HUES6 (cell line): ENCODE data around the gene MRGPRD.
A peak's percentile ranks its signal among the peaks of the same experiment; 100 is the strongest.

ENCODE experiments used
- H3K27ac ChIP-seq: 2 replicates; pipeline ENCODE4 v1.7.0; 2013; ENCODE audit warnings: low read depth, mild to moderate bottlenecking, low read length, inconsistent platforms
- H3K27me3 ChIP-seq: 2 replicates; pipeline ENCODE4 v1.6.1; 2013; ENCODE audit warnings: low read length; ENCODE audit not compliant: control insufficient read depth, insufficient read depth
- H3K36me3 ChIP-seq: 2 replicates; pipeline ENCODE4 v1.6.1; 2013; ENCODE audit warnings: low read length; ENCODE audit not compliant: control insufficient read depth, insufficient read depth
- H3K4me1 ChIP-seq: 2 replicates; pipeline ENCODE4 v1.6.1; 2013; ENCODE audit warnings: low read length; ENCODE audit not compliant: control insufficient read depth, insufficient read depth
- H3K4me3 ChIP-seq: 2 replicates; pipeline ENCODE4 v1.5.1; 2013; ENCODE audit warnings: low read depth, low read length
- H3K9ac ChIP-seq: one replicate; pipeline ENCODE4 v1.6.1; 2013; ENCODE audit warnings: mild to moderate bottlenecking, low read length
- H3K9me3 ChIP-seq: 2 replicates; pipeline ENCODE4 v1.6.1; 2013; ENCODE audit warnings: low read depth, low read length; ENCODE audit not compliant: control insufficient read depth, insufficient read depth

Gene MRGPRD, protein sequence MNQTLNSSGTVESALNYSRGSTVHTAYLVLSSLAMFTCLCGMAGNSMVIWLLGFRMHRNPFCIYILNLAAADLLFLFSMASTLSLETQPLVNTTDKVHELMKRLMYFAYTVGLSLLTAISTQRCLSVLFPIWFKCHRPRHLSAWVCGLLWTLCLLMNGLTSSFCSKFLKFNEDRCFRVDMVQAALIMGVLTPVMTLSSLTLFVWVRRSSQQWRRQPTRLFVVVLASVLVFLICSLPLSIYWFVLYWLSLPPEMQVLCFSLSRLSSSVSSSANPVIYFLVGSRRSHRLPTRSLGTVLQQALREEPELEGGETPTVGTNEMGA

DNA sequence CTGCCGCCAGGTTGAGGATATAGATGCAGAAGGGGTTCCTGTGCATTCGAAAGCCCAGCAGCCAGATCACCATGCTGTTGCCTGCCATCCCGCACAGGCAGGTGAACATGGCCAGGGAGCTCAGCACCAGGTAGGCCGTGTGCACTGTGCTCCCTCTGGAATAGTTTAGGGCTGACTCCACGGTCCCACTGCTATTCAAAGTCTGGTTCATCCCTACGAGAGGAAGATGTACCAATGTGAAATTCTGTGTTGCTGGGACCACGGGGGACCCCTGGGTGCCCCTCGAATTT, at the start of gene MRGPRD:
Gene MRGPRD, minus strand, starts transcription at position 211 of the 290 bp plus-strand sequence. Its CDS starts 0 bp downstream, at position 211.
- Histone ChIP-seq H3K36me3 (no peaks in the 10 kb centered on the region), H3K9ac (no peak within 1 kb of the TSS), H3K9me3 (peaks cover 4% of the 10 kb centered on the region; the same call in 1 of the 2 replicates), H3K4me3 (no peak within 1 kb of the TSS), H3K4me1 (peaks cover 9% of the 10 kb centered on the region), H3K27me3 (no peaks in the 10 kb centered on the region), H3K27ac (no peak within 1 kb of the TSS)

DNA sequence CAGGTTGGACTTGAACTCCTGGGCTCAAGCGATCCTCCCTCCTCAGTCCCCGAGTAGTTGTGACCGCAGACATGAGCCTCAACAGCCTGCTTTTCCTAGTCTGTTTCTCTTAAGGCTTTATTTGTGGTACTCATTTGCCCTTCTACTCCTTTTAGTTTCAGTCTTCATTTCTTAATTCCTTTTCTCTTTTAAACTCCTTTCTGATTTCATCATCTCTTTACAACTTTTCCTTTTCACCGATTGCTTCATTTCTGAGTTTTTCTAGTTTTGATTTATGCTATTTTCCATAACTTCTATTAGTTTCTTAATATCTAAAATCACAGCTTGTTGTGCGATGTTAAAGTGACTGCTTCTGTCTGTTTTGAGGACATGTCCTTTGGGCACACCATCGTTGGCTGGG, 49.5 kb upstream of the MRGPRD start:
- H3K4me3 ChIP-seq = no peak overlapping the region
- no peak overlapping the region for H3K9ac ChIP-seq
- no peaks in the 10 kb centered on the region for H3K36me3 ChIP-seq
- no peaks in the 10 kb centered on the region for H3K9me3 ChIP-seq
- no peaks in the 10 kb centered on the region for H3K27me3 ChIP-seq
- H3K4me1 ChIP-seq = peaks cover 23% of the 10 kb centered on the region
- no peak overlapping the region for H3K27ac ChIP-seq

DNA sequence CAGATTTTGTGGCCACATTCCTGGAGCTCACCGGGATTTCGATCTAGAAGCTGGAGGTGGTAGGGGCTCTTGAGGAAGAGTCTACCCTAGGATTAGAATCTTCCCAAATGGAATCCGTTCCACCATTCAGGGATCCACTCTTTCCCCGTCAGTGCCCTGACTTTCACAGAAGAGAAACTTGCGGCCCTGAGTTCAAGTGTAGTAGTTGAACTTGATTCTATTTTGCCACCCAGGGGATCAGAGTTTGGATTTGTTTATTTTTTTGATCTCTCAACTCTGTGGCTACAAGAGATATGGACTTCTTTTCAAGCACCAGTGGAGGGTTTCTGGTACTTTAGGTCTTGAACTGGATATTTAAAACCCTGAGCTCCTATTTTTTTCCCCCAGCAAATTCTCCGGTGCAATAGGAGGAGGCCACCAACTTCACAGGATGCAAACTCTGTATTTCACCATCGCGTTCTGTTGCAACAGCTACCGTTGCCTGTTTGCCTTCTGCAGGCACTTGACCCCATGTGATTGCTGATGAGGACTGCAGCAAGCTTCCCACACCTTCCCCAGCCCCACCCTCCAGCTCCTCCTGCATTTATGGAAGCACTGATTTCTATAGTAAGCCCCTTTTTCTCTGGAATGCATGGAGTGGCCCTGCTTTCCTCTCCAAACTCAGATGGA, 47.1 kb upstream of the MRGPRD start:
- no peaks in the 10 kb centered on the region for H3K36me3 ChIP-seq
- H3K4me3 ChIP-seq = no peak overlapping the region
- no peak overlapping the region for H3K9ac ChIP-seq
- no peaks in the 10 kb centered on the region for H3K9me3 ChIP-seq
- no peaks in the 10 kb centered on the region for H3K27me3 ChIP-seq
- H3K4me1 ChIP-seq = peaks cover 12% of the 10 kb centered on the region
- H3K27ac ChIP-seq = no peak overlapping the region

DNA sequence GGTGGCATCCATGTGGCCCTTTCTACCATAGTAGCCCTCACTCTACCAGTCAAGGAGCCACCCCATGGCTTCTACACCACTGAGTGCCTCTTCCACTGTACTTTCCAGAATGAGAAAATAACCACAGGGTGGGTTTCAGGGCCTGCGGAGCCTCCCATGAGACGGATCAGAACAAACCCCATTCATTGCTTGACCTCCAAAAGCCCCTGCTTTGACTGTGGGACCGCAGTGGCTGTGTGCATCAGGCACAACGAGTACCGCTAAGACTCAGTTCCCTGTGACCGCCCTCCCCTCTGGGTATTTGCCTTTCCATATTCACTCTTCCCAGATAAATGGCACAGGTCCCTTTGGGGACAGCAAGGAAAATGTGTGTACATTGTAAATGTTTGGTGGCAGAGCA, 43.7 kb upstream of the MRGPRD start:
- H3K4me1 ChIP-seq = peaks cover 7% of the 10 kb centered on the region; the same call in 1 of the 2 replicates
- no peaks in the 10 kb centered on the region for H3K36me3 ChIP-seq
- no peak overlapping the region for H3K9ac ChIP-seq
- H3K27me3 ChIP-seq = no peaks in the 10 kb centered on the region
- no peaks in the 10 kb centered on the region for H3K9me3 ChIP-seq
- H3K4me3 ChIP-seq = no peak overlapping the region
- H3K27ac ChIP-seq = no peak overlapping the region

DNA sequence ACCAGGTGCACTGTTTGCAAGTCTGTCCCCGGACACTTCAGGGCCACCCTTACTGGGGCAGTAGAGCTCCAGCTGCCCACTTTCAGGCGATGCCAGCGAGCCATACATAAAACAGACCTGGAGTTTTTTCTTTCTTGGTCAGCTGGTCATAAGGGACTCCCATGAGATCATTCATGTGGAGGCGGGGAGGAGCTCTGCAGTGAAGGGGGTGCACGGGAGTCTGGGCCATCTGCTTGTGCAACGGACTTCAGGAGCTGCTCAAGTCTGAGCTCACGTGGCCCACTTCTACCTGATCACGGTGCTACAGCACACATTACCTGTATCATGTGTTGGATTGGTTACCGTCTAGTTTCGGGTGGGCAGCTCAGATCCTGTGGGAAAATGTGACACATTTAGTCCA, 41.5 kb upstream of the MRGPRD start:
- Histone ChIP-seq H3K4me1 (no peaks in the 10 kb centered on the region), H3K27me3 (no peaks in the 10 kb centered on the region), H3K9me3 (no peaks in the 10 kb centered on the region), H3K27ac (no peak overlapping the region), H3K4me3 (no peak overlapping the region), H3K36me3 (no peaks in the 10 kb centered on the region), H3K9ac (no peak overlapping the region)

DNA sequence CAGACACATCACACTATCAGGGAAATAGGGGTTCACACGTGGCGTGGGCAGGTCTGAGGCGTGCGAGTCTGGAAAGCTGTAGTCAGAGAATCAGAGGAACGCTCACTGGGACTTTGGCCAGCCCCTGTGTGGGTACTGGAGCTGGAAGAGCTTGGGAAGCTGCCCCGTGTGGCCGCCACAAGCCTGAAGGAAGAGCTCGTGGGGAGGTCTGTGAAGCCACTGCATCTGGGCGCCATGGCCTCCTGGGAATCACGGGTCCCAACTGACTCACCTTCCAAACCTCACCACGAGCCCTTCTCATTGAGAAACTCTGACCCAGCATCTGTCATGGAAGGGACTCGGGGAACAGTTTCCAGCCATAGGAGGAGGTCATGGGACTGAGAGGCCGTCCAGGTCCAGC, 38.1 kb upstream of the MRGPRD start:
- Histone ChIP-seq H3K9me3 (no peaks in the 10 kb centered on the region), H3K9ac (no peak overlapping the region), H3K27ac (no peak overlapping the region), H3K27me3 (no peaks in the 10 kb centered on the region), H3K4me1 (peaks cover 14% of the 10 kb centered on the region), H3K4me3 (no peak overlapping the region), H3K36me3 (no peaks in the 10 kb centered on the region)

DNA sequence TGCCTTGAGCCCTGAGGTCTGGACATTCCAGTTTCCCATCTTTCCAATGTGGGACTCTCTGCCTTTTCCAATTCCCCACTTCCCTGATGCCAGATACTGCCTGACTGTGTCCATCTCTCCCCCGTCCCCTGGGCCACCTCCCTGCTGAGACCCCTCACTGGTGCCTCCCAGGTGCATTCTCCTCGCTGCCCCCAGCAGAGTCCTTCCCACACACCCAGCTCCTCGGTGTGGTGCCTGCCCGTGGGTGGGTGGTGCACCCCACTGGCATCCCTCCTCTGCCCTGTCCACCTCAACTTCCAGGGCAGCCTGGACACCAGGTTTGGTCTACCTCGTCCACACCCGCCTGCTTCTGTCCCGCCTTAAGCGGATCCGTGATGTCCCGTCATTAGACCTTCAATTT, 37.2 kb upstream of the MRGPRD start:
- no peaks in the 10 kb centered on the region for H3K36me3 ChIP-seq
- H3K4me3 ChIP-seq = no peak overlapping the region
- no peak overlapping the region for H3K27ac ChIP-seq
- no peaks in the 10 kb centered on the region for H3K27me3 ChIP-seq
- no peak overlapping the region for H3K9ac ChIP-seq
- peaks cover 18% of the 10 kb centered on the region for H3K4me1 ChIP-seq
- H3K9me3 ChIP-seq = no peaks in the 10 kb centered on the region

DNA sequence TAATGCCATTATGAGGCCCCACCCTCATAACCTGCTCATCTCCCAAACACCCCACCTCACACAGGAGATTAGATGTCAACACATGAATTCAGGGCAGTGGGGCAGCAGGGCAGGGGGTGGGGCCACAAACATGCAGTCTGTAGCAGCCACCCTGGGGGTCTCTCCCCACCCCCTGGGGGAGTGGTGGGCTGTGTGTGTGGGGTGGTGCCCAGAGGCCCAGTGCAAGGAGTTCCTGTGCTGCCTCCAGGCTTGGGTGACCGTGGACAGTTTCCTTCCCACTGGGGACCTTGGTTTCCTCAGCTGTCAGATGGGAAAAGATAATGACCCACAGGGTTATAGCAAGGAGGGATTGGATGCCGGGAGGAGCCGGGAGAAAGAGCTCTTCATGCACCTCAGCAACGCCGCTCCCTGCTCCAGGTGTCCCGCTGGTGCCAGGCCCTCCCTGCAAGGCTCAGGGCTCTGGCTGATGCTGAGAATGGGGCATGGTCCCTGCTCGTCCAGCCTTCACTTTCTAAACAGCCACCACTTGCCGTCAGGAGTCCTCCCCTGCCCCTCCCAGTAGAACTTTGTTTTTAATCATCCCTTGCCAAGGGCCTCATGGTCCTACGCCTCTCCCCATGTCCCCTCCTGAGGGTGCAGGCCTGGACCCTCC, 34.2 kb upstream of the MRGPRD start:
- no peaks in the 10 kb centered on the region for H3K9me3 ChIP-seq
- no peaks in the 10 kb centered on the region for H3K27me3 ChIP-seq
- no peak overlapping the region; the same call in 1 of the 2 replicates for H3K4me3 ChIP-seq
- H3K9ac ChIP-seq = peak overlapping the region; percentile 53
- H3K4me1 ChIP-seq = peaks cover 44% of the 10 kb centered on the region
- H3K36me3 ChIP-seq = no peaks in the 10 kb centered on the region
- no peak overlapping the region for H3K27ac ChIP-seq

DNA sequence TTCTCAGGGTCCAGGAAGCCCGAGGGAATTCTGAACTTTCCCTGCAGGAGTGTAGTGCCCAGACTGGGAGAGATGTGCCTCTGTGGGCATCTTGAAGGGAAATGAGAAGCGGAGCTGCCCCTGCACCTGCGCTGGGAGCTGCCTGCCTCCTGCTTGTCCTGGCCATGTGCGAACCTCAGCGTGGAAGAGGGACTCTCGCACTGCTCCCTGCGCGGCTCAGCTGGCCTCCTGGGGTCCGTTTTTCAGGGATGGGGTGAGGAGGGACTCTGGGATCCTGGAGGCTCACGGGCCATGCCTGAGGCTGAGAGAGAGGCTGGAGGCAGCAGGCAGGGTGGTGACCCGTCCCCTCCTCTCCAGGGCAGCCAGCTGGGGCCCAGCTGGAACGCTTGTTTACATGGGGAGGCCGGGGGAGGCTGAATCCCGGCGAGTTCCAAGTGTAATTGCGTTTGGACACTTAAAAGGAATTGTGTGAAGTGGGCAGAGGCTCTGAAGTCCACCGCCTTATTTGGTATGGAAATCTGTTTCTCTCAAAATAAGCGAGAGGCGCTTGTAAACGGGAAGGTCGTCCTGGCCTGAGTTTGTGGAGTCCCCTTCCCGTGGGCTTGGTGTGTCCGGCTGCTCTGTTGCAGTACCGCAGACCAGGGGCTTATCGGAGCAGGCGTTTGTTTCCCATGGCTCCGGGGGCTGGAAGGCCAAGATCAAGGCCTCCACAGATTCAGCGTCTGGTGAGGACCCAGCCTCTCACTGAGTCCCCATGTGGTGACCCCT, 33.5 kb upstream of the MRGPRD start:
- Histone ChIP-seq H3K27me3 (no peaks in the 10 kb centered on the region), H3K36me3 (no peaks in the 10 kb centered on the region), H3K27ac (no peak overlapping the region; the same call in 1 of the 2 replicates), H3K4me3 (peak overlapping the region; percentile 64), H3K9ac (peak overlapping the region; percentile 53), H3K9me3 (no peaks in the 10 kb centered on the region), H3K4me1 (peaks cover 51% of the 10 kb centered on the region)

DNA sequence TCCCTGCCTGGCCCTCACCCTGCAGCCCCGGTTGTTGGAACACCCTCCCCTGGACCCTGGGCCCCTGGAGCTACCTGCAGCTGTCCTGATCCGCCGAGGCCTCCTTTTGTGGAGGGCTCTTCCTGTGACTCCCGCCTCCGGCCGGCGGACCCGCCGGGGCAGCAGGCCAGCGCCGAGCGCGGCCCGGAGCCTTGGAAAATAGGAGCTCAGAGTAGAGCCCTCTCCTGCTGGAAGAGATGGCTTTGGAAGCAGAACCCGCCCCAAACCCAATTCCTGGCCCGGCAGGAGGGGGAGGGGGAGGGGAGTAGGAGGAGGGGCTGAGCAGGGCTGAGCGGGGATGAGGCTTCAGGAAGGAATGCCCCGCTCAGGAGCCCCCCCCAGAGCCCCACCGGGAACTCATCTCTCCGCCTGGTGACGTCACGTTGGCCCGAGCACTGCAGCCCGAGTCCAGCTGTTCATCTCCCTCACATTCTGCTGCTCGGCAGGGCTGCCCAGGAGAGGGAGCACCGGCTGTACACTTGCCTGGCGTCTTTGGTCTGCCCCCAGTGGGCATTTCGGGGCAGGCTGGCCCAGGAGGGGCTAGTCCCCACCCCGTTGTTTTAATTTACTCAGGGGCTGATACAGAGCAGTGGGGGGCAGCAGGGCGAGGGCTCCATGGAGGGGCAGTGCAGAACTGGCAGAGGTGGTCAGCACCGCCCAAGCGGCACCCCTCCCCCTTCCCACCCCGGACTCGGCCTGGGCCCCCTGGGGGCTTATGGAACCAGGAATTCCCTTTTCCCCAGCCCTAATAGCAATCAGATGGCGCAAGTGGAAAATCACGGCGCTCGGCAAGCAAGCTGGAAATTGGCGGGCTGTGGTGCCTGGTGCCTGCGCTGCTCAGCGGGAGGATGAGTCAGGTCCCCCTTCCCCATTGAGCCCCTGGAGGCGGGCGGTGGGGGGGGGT, 32.5 kb upstream of the MRGPRD start, which contains the start of gene MRGPRF:
Gene MRGPRF, minus strand, starts transcription at position 238 of the 943 bp plus-strand sequence. CDS start 3,345 bp downstream, outside the sequence.
- Histone ChIP-seq H3K27me3 (no peaks in the 10 kb centered on the region), H3K9ac (peak within 1 kb of the TSS; percentile 70), H3K36me3 (no peaks in the 10 kb centered on the region), H3K4me1 (peaks cover 60% of the 10 kb centered on the region), H3K9me3 (no peaks in the 10 kb centered on the region), H3K4me3 (peak within 1 kb of the TSS; percentile 64), H3K27ac (peak within 1 kb of the TSS; percentile 22; the same call in 1 of the 2 replicates)
